Dendritic cell treated with granulocyte-macrophage colony-stimulating factor and Interleukin-4, amounts not matched to agents 40 ng/mL and 50 ng/mL, for 4 days (primary cell): ENCODE data around the gene HTR7.
"Not testable (repeated sequence)": the region's sequence is repeated elsewhere in the genome, so short reads cannot be mapped to it uniquely, and the experiment has no call there.

Experiments
- H3K27ac Mint-ChIP-seq: one replicate; pipeline ENCODE4 v1.8.0; 2022; ENCODE audit warnings: mild to moderate bottlenecking, mixed read lengths
- H3K27me3 Mint-ChIP-seq: one replicate; pipeline ENCODE4 v1.8.0; 2022; ENCODE audit warnings: mild to moderate bottlenecking, mixed read lengths
- H3K36me3 Mint-ChIP-seq: one replicate; pipeline ENCODE4 v1.8.0; 2022; ENCODE audit warnings: low read depth, mixed read lengths
- H3K4me1 Mint-ChIP-seq: one replicate; pipeline ENCODE4 v1.8.0; 2022; ENCODE audit warnings: low read depth, mixed read lengths
- H3K4me3 Mint-ChIP-seq: one replicate; pipeline ENCODE4 v1.8.0; 2022; ENCODE audit warnings: mild to moderate bottlenecking, moderate library complexity, mixed read lengths
- H3K9me3 Mint-ChIP-seq: one replicate; pipeline ENCODE4 v1.8.0; 2022; ENCODE audit warnings: mixed read lengths
- intact Hi-C: fragments of 100-400 bp; cut with micrococcal nuclease; formaldehyde crosslinking; loops from one replicate; pipeline ENCODE4 v1.15.0; 2022

Gene HTR7

DNA sequence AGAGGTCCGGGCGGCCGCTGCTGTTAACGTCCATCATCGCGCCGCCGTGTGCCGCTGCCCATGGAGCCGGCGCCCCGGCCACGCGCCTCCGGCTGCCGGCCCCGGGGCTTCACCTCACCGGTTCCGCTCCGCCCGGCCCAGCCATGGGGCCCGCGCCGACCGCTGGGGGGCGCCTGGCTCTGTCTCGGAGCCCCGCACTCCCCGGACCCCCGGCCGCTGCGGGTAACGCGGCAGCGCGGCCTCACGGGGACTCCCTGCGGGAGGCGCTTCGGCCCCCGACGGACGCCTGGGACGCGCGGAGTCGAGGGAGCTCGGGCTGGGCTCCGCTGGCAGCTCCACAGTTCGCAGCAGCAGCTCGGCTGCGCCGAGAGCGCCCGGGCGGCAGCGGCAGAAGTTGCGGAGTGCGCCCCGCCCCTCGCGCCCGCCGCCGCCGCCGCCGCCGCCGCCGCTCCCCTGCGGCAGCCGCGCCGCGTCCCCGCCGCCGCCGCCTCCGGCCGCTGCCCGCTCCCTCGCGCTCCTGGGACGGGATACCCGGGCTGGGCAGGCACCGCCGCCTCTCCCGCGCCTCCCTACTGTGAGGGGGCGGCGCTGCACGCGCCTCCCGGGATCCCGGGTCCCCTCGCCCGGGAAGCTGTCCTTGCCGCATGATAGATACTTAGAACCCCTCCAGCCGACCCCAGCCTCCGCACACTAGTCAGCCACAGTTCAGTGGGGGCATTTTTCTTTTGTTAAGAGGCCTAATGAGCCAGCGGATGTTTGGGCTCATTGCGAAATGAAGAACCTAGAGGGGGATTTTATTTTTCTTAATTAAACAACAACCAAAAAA lies at the start of gene HTR7:
HTR7 (minus strand) TSS at position 405 of the 826 bp plus-strand sequence; CDS start at position 37, 368 bp downstream.
- Mint-ChIP-seq H3K36me3 (no peaks in the 10 kb centered on the region), H3K4me3 (peak within 1 kb of the TSS; percentile 94), H3K4me1 (peaks cover 12% of the 10 kb centered on the region), H3K9me3 (no peaks in the 10 kb centered on the region), H3K27me3 (peaks cover 28% of the 10 kb centered on the region), H3K27ac (peak within 1 kb of the TSS; percentile 89)
- intact Hi-C loops = loop anchor here (5.0 to 10.0 kb wide), 2 partner anchors 71 to 1433 kb away; no protein-coding TSS in a partner anchor

DNA sequence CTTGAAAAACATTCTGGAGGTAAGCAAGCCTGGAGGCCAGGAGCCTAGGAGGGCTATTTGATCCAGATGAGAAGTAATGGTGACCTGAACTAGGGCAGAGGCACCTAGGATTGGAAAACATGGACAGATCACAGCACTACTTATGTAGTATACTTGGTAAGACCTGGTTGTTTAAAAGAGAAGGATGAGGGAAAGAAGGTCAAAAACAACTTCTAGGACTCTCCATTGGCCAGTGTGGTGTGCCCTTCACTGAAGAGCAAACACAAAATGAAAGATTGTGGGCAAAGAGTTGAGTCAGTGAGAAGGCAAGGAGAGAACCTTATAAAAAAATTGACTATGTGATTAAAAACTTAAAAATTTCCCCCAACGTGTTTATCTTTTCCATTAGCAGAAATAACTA lies 48.8 kb upstream of the HTR7 start:
- no peaks in the 10 kb centered on the region for H3K27me3 Mint-ChIP-seq
- no peak overlapping the region for H3K27ac Mint-ChIP-seq
- intact Hi-C loops = no loop called here
- H3K9me3 Mint-ChIP-seq = no peaks in the 10 kb centered on the region
- no peak overlapping the region for H3K4me3 Mint-ChIP-seq
- H3K4me1 Mint-ChIP-seq = no peaks in the 10 kb centered on the region
- peaks cover 17% of the 10 kb centered on the region for H3K36me3 Mint-ChIP-seq

DNA sequence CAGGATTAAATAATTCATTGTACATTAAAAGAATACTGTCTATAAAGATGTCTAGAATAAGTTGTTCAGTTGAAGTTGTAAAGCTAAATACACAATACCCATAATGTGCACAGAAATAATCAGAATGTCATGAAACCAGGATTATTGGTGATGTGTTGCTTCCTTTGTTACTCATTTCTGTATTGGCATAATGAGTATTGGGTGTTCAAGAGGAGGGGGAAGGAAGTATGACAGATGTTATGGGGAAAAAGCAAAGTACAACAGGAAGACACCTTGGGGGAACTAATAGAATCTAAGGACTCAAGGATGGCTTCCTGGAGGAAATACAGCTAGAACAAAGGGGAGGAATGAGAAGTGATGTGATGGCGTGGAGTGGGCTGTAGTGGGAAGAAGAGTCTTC lies 48.1 kb upstream of the HTR7 start:
- H3K27ac Mint-ChIP-seq = no peak overlapping the region
- peaks cover 24% of the 10 kb centered on the region for H3K36me3 Mint-ChIP-seq
- no peaks in the 10 kb centered on the region for H3K27me3 Mint-ChIP-seq
- H3K9me3 Mint-ChIP-seq = no peaks in the 10 kb centered on the region
- no peak overlapping the region for H3K4me3 Mint-ChIP-seq
- no peaks in the 10 kb centered on the region for H3K4me1 Mint-ChIP-seq
- intact Hi-C loops = no loop called here

DNA sequence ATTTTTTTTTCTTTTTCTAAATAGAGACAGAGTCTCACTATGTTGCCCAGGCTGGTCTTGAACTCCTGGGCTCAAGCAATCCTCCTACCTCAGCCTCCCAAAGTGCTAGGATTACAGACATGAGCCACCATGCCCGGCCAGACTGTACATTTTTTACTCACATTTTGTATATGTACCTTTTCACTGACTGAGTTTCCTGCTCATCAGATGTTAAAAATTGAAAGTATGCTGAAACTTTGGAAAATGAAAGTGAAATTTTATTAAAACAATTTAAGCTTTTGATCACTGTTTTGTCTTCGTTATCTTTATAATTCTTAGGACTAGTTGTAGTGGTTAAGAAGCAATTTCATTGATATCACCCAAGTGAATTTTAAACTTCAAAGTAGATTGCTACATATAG lies 39.1 kb upstream of the HTR7 start:
- H3K4me1 Mint-ChIP-seq = not testable (repeated sequence)

DNA sequence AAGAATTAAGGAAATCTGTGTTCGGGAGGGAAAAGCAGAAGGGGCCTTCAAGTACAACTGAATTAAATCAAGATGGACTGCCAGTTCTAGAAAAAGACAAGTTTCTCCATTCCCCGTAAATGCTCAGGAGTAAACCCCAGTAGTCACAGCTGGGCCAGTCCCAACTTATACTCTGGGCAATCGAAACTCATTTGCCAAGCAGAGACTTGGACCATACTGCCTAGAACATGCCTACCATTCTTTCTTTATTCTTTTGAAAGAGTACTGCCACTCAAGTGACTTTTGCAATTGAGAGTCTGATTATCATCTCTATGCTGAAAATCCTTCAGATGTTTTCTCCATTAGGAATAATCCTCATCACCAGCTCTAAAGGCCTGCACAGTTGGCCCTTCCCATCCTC lies 35.4 kb upstream of the HTR7 start:
- H3K27ac Mint-ChIP-seq = no peak overlapping the region
- intact Hi-C loops = no loop called here
- H3K36me3 Mint-ChIP-seq = peaks cover 89% of the 10 kb centered on the region
- H3K9me3 Mint-ChIP-seq = no peaks in the 10 kb centered on the region
- no peaks in the 10 kb centered on the region for H3K27me3 Mint-ChIP-seq
- no peaks in the 10 kb centered on the region for H3K4me1 Mint-ChIP-seq
- no peak overlapping the region for H3K4me3 Mint-ChIP-seq

More for the DNA sequence above, 39.1 kb upstream of the HTR7 start:
- H3K9me3 Mint-ChIP-seq, H3K4me3 Mint-ChIP-seq, intact Hi-C loops, H3K27me3 Mint-ChIP-seq, H3K27ac Mint-ChIP-seq: not testable (repeated sequence)
- peaks cover 78% of the 10 kb centered on the region for H3K36me3 Mint-ChIP-seq

DNA sequence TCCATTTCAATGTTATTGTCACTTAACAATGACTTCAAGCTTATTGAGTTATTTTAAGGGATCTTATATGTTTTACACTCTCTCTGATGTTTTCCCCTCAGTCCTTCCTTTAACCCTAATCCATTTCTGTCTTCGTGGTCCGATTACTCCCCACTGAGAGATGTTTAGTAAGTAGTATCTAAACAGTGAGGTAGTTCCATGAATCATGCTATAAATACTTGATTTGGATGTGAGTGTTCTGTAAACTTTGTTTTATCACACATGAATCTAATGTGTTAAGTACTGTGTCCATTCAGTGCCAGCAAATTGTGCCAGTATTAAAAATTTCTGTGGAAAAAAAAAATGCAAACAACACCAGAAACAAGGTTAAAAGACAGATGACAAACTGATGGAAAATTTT lies 32.5 kb upstream of the HTR7 start:
- Mint-ChIP-seq H3K4me3 (no peak overlapping the region), H3K9me3 (no peaks in the 10 kb centered on the region), H3K4me1 (no peaks in the 10 kb centered on the region), H3K27ac (no peak overlapping the region), H3K27me3 (no peaks in the 10 kb centered on the region), H3K36me3 (peaks cover 93% of the 10 kb centered on the region)
- intact Hi-C loops = no loop called here

DNA sequence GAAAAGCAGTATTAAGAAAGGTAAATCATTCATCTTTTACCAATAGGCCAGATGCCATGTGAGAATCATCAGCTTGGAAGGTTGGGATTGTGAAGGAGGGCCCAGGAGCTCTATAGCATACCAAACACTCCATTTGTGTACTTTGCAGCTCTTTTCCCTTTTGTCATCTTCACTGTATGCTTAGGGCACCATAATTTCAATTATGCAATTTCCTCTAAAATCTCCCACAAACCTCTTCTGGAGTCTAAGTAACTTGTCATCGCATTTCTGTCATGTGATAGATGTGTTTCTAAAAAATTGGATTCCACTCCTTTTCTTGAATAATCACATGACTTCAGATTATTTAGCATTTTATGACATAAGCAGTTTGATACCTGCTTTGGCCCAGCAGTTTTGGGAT lies 31.8 kb upstream of the HTR7 start:
- H3K36me3 Mint-ChIP-seq = peaks cover 95% of the 10 kb centered on the region
- intact Hi-C loops = no loop called here
- no peaks in the 10 kb centered on the region for H3K4me1 Mint-ChIP-seq
- H3K27ac Mint-ChIP-seq = no peak overlapping the region
- H3K27me3 Mint-ChIP-seq = no peaks in the 10 kb centered on the region
- no peak overlapping the region for H3K4me3 Mint-ChIP-seq
- no peaks in the 10 kb centered on the region for H3K9me3 Mint-ChIP-seq

DNA sequence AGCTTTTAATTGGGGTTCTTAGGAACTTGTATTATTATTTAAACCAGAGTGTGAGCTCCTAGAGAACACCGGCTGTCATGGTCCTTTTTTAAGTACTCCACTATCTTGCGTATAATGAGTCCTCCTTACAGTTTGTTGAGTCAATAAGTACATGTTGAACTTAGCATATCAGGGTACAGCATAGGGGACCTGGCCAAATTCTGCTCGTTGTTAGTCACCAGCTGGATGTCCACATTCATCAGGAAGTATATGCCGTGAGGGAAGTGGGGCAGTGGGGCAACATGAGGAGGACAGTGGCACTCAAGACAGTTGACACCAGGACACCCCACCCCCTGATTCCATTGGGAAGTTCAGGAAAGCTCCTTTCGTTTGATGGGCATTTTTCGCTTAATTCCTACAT lies 30.5 kb upstream of the HTR7 start:
- no peak overlapping the region for H3K4me3 Mint-ChIP-seq
- no peaks in the 10 kb centered on the region for H3K27me3 Mint-ChIP-seq
- H3K36me3 Mint-ChIP-seq = peaks cover 88% of the 10 kb centered on the region
- no peaks in the 10 kb centered on the region for H3K4me1 Mint-ChIP-seq
- intact Hi-C loops = no loop called here
- H3K9me3 Mint-ChIP-seq = no peaks in the 10 kb centered on the region
- no peak overlapping the region for H3K27ac Mint-ChIP-seq

DNA sequence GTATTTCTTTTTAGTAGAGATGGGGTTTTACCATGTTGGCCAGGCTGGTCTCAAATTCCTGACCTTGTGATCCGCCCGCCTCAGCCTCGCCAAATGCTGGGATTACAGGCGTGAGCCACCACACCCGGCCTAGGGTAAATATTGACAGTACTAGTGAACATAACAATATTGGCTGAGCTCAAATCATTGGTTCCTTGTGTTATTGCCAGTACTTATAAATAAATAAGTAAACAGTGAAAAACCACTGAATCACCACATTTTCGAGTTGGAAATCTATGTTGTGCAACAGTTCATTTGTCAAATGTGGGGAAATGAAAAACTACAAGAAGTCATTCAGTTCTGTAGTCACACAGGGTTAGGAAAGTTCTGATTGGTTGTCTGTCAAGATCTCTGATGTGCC lies 29.7 kb upstream of the HTR7 start:
- H3K36me3 Mint-ChIP-seq = peaks cover 84% of the 10 kb centered on the region
- H3K4me3 Mint-ChIP-seq = no peak overlapping the region
- intact Hi-C loops = no loop called here
- H3K27me3 Mint-ChIP-seq = no peaks in the 10 kb centered on the region
- H3K4me1 Mint-ChIP-seq = no peaks in the 10 kb centered on the region
- no peak overlapping the region for H3K27ac Mint-ChIP-seq
- H3K9me3 Mint-ChIP-seq = no peaks in the 10 kb centered on the region

DNA sequence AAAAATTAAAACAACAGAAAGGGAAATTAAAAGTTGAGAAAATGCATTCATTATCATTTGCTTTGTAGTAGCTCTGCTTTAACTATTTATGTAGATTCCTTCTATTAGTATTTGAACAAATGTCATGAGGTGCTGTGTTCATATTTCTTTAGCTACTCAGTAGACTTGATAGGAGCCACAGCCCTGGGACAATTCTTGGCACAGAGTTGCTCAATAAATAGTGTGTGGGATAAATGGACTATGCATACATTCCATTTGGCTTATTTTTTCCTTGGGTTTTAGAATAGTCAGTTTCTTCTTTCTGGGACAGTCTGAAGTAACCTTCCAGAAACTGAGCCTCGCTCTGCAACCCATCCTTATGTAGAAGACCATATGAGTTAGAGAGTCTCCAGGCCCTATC lies 27.3 kb upstream of the HTR7 start:
- Mint-ChIP-seq H3K9me3 (no peaks in the 10 kb centered on the region), H3K4me3 (no peak overlapping the region), H3K27ac (no peak overlapping the region), H3K4me1 (no peaks in the 10 kb centered on the region), H3K36me3 (peaks cover 71% of the 10 kb centered on the region), H3K27me3 (no peaks in the 10 kb centered on the region)
- intact Hi-C loops = no loop called here

DNA sequence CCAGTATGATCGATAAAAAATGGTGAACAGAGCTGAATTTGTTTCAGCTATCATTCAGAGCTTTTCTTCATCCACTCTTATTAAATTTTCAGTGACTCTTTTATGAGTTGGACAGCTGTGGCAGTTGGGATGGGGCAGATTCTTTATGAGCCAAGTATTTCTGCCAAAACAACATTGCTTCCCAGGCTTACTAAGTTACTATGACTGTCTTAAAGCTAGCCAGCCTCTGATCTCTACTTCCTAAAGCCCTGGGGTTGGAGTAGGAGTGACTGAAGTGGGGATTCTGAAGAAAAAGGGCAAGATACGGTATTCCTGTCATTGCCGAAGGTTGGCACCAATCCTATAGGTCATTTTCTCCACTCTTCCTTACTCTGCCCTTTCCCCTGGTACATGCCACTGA lies 26.6 kb upstream of the HTR7 start:
- no peaks in the 10 kb centered on the region for H3K4me1 Mint-ChIP-seq
- no peak overlapping the region for H3K4me3 Mint-ChIP-seq
- no peaks in the 10 kb centered on the region for H3K27me3 Mint-ChIP-seq
- H3K9me3 Mint-ChIP-seq = no peaks in the 10 kb centered on the region
- H3K36me3 Mint-ChIP-seq = peaks cover 71% of the 10 kb centered on the region
- H3K27ac Mint-ChIP-seq = no peak overlapping the region
- intact Hi-C loops = no loop called here

DNA sequence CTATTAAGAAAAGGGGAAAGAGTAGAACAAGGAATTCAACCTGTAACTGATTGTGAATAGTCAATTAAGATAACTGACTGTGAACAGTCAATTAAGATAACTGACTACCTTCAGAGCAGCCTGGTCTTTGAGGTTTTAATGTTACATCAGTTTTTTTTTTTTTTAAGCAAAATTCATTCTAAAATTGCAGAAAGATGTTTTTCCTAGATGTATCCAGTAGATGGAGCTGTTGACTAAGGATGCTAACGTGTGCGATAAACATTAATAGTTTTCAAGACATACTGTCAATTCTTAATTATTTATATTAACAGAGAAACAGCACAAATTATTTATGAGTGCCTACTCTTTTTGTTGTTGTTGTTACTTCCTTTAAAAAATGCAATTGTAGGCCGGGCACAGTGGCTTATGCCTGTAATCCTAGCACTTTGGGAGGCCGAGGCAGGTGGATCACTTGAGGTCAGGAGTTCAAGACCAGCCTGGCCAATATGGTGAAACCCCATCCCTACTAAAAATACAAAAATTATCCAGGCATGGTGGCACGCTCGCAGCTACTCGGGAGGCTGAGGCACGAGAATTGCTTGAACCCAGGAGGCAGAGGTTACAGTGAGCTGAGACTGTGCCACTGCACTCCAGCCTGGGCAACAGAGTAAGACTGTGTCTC lies 22.4 kb upstream of the HTR7 start:
- H3K27ac Mint-ChIP-seq = not testable (repeated sequence)

DNA sequence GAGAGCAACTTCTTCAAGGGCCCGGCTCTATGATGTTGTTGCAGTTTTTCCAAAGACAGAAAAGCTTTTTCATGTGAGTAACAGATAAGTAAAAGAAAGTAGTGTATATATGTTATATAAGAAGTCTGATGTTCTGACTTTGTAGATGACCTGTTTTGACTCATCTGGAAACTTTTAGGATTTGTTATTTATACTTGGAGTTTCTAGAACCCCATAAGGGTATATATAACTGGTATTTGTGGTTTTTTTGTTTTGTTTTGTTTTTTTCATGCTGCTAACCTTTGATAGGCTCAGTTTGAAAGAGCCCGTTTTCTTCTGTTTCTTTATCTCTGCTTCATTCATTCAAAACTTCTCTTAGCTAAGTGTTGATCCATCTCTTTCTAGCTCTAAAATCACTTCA lies 21.2 kb upstream of the HTR7 start:
- Mint-ChIP-seq H3K27me3 (no peaks in the 10 kb centered on the region), H3K9me3 (no peaks in the 10 kb centered on the region), H3K4me1 (peaks cover 4% of the 10 kb centered on the region), H3K36me3 (peaks cover 61% of the 10 kb centered on the region), H3K27ac (no peak overlapping the region), H3K4me3 (no peak overlapping the region)
- intact Hi-C loops = no loop called here

More for the DNA sequence above, 22.4 kb upstream of the HTR7 start:
- H3K4me1 Mint-ChIP-seq, H3K9me3 Mint-ChIP-seq, H3K27me3 Mint-ChIP-seq, intact Hi-C loops, H3K4me3 Mint-ChIP-seq: not testable (repeated sequence)
- peaks cover 71% of the 10 kb centered on the region for H3K36me3 Mint-ChIP-seq

DNA sequence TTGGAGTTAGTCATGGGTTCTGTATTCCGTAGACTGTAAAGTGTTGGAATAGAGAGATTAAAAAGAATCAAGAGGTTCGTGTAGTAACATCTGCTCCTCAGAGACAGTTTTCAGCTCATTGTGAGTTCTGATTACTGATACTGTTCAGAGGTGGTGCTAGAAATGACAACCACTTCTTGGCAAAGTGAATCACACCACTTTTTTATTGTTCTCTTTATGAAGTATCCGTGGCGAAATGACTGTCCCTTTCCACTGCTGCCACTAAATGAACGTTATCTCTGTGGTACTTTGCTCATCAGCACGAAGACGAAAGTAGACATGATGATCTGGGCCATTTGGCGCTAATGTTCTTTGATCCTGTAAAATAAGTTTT lies 14.8 kb upstream of the HTR7 start:
- H3K4me1 Mint-ChIP-seq = peaks cover 27% of the 10 kb centered on the region
- peaks cover 30% of the 10 kb centered on the region for H3K36me3 Mint-ChIP-seq
- H3K4me3 Mint-ChIP-seq = peak overlapping the region; percentile 98
- intact Hi-C loops = no loop called here
- peak overlapping the region; percentile 86 for H3K27ac Mint-ChIP-seq
- peaks cover 10% of the 10 kb centered on the region for H3K27me3 Mint-ChIP-seq
- peaks cover 12% of the 10 kb centered on the region for H3K9me3 Mint-ChIP-seq
